Islet of Langerhans (tissue), 1 donor: ENCODE data around the gene ANO10.
"Not testable (repeated sequence)": the region's sequence is repeated elsewhere in the genome, so short reads cannot be mapped to it uniquely, and the experiment has no call there.

ENCODE experiments used
- FAIRE-seq: peaks from one replicate; lab custom pipeline; 2011; peaks lifted over from hg19 to GRCh38; lab: Jason Lieb, UNC

Gene ANO10

GRCh38 chr3:43629257-43629656 lies 7.4 kb upstream of the ANO10 start:
- FAIRE-seq: peak; percentile 49

GRCh38 chr3:43627360-43627759 lies 5.5 kb upstream of the ANO10 start:
- no peak for FAIRE-seq

DNA sequence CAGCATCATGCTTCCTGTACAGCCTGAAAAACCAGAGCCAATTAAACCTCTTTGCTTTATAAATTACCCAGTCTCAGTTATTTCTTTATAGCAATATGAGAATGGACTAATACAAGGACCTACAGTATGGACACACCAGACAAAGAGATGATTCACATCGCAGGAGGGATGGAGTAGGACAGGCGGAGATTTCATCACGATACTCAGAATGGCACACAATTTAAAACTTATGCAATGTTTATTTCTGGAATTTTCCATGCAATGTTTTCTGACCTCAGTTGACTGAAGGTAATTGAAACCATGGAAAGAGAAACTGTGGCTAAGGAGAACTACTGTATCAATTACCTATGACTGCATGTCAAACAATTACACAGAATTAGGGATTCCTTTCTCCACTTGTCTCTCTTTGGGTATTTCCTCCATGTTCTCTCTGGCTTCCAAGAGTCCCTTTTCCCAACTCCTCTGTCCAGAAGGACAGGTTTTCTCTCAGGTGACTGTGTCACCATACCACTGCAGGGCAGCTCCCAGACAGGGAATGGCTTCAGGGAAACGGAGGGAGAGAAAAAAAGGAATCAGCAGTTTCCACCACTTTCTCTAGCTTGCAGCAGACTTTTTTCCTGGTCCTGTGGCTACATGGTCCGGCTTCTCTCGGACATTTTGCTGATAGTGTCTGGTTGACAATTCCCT lies 3.0 kb upstream of the ANO10 start:
- FAIRE-seq: no peak

- FAIRE-seq: no peak
These were observed 768 bp downstream of the ANO10 start for GRCh38 chr3:43620831-43621655.

- no peak for FAIRE-seq
These were observed 2.2 kb downstream of the ANO10 start for GRCh38 chr3:43619588-43619987.

DNA sequence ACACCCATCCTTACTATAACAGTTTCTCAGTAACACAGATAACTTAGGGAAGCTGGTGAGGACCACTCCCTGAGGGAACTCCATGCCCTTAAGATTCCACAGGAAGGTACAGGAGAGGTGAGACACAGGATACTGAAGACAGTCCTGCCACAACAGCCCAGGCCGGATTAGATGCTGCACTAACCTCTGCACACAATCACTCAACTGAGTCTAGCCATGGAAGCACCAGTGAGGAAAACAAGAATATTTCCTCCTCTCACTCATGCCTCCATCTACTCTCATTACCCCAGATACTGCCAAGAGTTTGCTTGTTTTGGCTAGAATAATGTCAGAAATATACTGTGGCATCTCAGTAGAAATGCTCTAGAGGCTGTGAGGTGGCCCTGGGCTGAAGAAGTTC lies 3.7 kb downstream of the ANO10 start:
- no peak for FAIRE-seq

GRCh38 chr3:43616034-43616433 lies 5.8 kb downstream of the ANO10 start:
- FAIRE-seq: no peak

- FAIRE-seq: no peak
These were observed 6.7 kb downstream of the ANO10 start for GRCh38 chr3:43615133-43615532.

- no peak for FAIRE-seq
These were observed 7.8 kb downstream of the ANO10 start for GRCh38 chr3:43613976-43614375.

DNA sequence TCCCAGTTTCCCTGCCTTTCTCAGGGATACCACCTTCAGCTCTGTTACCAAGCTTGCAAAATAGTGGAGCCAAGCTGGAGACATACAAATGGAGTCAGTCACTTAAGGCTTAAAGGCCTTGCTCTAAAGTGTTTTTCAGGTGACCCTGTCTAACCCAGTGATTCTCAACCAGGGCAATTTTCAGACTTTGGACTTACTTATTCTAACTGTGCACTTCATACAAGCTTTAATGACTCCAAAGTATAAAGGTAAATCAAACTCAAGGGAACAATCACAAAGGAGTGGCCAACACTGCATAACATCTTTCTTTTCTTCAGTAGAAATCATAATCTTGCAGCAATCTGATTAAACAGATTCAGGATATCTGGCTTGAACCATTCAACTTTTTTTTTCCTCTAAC lies 9.4 kb downstream of the ANO10 start:
- no peak for FAIRE-seq

DNA sequence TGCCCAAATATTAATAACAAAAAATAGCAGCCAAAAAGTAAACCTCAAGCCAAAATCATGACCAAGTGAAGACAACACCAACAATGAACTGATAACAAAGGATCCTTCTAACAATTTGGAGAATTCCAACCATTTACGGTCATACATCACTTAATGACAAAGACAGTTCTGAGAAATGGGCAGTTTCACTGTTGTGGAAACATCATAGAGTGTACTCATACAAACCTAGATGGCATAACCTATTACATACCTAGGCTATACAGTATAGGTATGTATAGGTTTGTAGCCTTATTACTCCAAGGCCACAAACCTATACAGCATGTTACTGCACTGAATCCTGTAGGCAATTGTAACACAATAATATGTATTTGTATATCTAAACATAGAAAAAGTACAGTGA lies 12.4 kb downstream of the ANO10 start:
- FAIRE-seq: no peak

- no peak for FAIRE-seq
These were observed 13.1 kb downstream of the ANO10 start for GRCh38 chr3:43608751-43609150.

DNA sequence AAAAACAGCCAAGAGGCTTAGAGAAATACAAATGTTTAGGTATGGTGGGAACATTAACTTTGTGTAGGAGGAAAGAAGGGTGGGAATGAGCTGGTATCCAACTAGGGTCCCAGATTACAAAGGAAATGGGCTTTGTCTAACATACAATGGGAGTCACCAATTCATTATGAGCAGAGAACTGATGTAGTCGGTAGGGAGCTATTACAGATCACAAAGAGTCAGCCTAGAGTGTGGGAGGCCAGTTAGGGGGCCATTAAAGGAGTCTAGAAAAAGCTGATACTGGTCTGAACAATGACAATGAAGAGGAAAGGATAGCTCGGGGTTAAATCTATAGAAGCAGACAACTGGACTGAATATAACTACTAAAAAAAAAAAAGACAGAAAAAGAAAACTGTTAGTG lies 15.5 kb downstream of the ANO10 start:
- FAIRE-seq: no peak

GRCh38 chr3:43599959-43600358 lies 21.9 kb downstream of the ANO10 start:
- not testable (repeated sequence) for FAIRE-seq

- no peak for FAIRE-seq
These were observed 23.9 kb downstream of the ANO10 start for GRCh38 chr3:43597961-43598360.

DNA sequence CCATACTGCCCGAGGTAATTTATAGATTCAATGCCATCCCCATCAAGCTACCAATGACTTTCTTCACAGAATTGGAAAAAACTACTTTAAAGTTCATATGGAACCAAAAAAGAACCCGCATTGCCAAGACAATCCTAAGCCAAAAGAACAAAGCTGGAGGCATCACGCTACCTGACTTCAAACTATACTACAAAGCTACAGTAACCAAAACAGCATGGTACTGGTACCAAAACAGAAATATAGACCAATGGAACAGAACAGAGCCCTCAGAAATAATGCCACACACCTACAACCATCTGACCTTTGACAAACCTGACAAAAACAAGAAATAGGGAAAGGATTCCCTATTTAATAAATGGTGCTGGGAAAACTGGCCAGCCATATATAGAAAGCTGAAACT lies 25.6 kb downstream of the ANO10 start:
- FAIRE-seq: not testable (repeated sequence)

GRCh38 chr3:43595280-43595679 lies 26.5 kb downstream of the ANO10 start:
- FAIRE-seq: not testable (repeated sequence)

GRCh38 chr3:43593588-43593987 lies 28.2 kb downstream of the ANO10 start:
- FAIRE-seq: not testable (repeated sequence)

- FAIRE-seq: not testable (repeated sequence)
These were observed 29.9 kb downstream of the ANO10 start for GRCh38 chr3:43591866-43592265.

DNA sequence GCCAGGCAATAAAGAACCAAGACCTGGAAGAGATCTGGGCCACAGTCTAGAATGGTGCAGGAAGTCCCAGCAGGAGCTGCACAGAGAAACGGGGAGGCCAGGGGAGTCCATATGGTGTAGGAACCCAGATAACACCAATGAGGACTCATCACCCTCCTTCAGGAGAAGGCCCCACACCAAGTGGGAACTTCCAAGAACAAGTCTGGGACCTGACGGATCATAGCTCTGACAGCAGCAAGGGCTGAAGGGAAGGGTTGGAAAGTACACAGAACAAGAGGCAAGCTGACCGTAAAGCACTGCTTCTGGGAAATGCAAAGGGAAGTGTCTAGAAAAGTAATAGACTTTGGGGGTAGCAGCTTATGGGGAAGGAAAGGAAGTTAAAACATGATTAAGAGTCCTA lies 34.5 kb downstream of the ANO10 start:
- FAIRE-seq: no peak

DNA sequence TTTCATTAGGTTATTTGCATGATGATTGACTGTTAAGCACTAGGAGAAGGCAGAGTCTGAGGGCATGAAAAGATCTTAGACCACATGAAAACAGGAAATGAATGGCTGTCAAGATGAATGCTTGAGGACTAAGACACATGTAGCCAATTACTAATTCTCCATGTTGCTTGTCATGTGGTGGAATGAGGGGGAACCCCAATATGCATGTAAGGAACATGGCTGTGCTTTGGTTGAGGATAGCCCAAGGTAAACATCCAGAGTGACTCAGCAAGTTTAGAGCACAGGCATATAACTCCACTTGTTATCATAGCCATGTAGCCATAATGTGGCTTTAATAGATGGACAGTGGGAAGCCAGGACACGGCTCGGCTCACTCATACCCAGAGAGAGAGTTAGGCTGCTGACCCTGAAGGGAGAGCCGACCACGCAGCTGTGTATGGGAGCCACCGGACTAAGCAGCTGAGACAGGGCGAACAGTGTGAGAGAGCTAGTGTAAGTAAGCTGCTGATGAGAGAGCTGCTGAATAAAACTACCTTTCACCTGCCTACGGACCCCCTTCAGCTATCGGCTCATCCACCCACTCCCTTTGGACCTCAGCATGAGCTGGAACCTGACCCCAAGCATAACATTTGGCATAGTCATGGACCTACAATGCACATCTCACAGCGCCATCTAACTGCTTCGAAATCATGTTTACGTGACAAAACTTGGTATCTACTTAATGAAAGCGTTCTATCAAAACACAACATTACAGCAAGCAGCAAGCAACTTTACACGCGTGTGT lies 37.6 kb downstream of the ANO10 start:
- no peak for FAIRE-seq

- no peak for FAIRE-seq
These were observed 38.3 kb downstream of the ANO10 start for GRCh38 chr3:43583481-43583880.

GRCh38 chr3:43582866-43583265 lies 38.9 kb downstream of the ANO10 start:
- no peak for FAIRE-seq
